Upper lobe of left lung (tissue), 4 donors: ENCODE measurements around the gene MYCT1.

Source experiments
- EP300 ChIP-seq, 4 donors: sonication (generic); formaldehyde crosslinking; IDR thresholded peaks; one replicate each; pipeline ENCODE4 v1.5.1; 2017; ENCODE audit warnings: antibody characterized with exemption in 4 of 4, control low read depth in 2 of 4
- POLR2A ChIP-seq, 4 donors: fragments of 450-650 bp; IDR thresholded peaks; one replicate each; pipeline ENCODE4 v1.5.1; 2016 to 2017; ENCODE audit warnings: antibody characterized with exemption in 4 of 4, mild to moderate bottlenecking in 2 of 4
- POLR2AphosphoS5 ChIP-seq, 2 donors: sonication (generic); formaldehyde crosslinking; IDR thresholded peaks; one replicate each; pipeline ENCODE4 v1.5.1; 2017; ENCODE audit warnings: antibody characterized with exemption in 2 of 2
- TF ChIP-seq, protein P1 (sequence below), 6 experiments: fragments of 450-650 bp in 4 of 6; fragments of 200-600 bp in 2 of 6; sonication (generic) in 2 of 6; IDR thresholded peaks; one replicate each; pipeline ENCODE4 v1.5.1; 2016 to 2019; ENCODE audit warnings: antibody characterized with exemption in 6 of 6

DNA sequence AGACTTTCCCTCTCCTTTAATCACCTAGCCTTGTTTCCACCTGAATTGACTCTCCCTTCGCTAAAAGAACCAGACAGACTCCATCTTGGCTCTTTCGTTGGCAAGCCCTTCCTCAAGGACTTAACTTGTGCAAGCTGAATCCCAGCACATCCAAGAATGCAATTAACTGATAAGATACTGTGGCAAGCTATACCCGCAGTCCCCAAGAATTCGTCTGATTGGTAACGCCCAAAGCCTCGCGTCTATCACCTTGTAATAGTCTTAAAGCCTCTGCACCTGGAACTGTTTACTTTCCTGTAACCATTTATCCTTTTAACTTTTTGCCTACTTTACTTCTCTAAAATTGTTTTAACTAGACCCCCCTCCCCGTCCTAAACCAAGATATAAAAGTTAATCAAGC is 15.6 kb upstream of the MYCT1 start:
- no peak for TF ChIP-seq EP300 (IDR thresholded peaks at IDR 0.05)
- TF ChIP-seq, protein P1, sequence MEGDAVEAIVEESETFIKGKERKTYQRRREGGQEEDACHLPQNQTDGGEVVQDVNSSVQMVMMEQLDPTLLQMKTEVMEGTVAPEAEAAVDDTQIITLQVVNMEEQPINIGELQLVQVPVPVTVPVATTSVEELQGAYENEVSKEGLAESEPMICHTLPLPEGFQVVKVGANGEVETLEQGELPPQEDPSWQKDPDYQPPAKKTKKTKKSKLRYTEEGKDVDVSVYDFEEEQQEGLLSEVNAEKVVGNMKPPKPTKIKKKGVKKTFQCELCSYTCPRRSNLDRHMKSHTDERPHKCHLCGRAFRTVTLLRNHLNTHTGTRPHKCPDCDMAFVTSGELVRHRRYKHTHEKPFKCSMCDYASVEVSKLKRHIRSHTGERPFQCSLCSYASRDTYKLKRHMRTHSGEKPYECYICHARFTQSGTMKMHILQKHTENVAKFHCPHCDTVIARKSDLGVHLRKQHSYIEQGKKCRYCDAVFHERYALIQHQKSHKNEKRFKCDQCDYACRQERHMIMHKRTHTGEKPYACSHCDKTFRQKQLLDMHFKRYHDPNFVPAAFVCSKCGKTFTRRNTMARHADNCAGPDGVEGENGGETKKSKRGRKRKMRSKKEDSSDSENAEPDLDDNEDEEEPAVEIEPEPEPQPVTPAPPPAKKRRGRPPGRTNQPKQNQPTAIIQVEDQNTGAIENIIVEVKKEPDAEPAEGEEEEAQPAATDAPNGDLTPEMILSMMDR (IDR thresholded peaks at IDR 0.05), result no peak
- no peak for TF ChIP-seq POLR2A (IDR thresholded peaks at IDR 0.05)
- no peak for TF ChIP-seq POLR2AphosphoS5 (IDR thresholded peaks at IDR 0.05)
